Measurements from ENCODE around the gene ITIH3.

ITIH3 gene

GRCh38 chr3:52798978-52799476 lies 4.4 kb downstream of the ITIH3 start:
- no peaks in the 10 kb centered on the region for H3K9me3 Mint-ChIP-seq (ENCODE audit: low read depth)
- no peak overlapping the region for H3K4me3 Mint-ChIP-seq
- no peaks in the 10 kb centered on the region for H3K36me3 Mint-ChIP-seq
- no peaks in the 10 kb centered on the region for H3K4me1 Mint-ChIP-seq (ENCODE audit: low read depth)
- no peak overlapping the region for H3K27ac Mint-ChIP-seq
- peaks cover 1% of the 10 kb centered on the region for H3K27me3 Mint-ChIP-seq

DNA sequence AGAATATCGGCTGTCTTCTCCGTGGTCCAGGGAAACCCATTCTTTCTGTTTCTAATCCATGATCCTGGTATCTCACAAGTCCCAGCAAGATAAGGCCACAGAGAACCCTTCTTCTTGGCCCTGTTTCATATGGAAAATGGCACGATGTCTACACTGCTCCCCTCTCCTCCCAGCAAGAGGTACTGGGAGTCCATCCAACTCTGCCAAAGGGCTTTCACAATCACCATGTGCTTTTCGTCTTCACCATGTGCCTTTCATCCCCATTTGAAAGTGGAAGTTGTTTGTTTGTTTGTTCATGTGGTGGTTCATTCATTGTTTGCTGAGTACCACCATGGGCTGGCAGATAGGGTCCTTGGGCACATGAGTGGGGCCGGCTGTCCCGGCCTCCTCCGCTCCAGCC lies 5.5 kb downstream of the ITIH3 start:
- Mint-ChIP-seq H3K27me3 (peaks cover 1% of the 10 kb centered on the region), H3K36me3 (no peaks in the 10 kb centered on the region), H3K9me3 (ENCODE audit: low read depth) (no peaks in the 10 kb centered on the region), H3K4me3 (no peak overlapping the region), H3K4me1 (ENCODE audit: low read depth) (no peaks in the 10 kb centered on the region), H3K27ac (no peak overlapping the region)

DNA sequence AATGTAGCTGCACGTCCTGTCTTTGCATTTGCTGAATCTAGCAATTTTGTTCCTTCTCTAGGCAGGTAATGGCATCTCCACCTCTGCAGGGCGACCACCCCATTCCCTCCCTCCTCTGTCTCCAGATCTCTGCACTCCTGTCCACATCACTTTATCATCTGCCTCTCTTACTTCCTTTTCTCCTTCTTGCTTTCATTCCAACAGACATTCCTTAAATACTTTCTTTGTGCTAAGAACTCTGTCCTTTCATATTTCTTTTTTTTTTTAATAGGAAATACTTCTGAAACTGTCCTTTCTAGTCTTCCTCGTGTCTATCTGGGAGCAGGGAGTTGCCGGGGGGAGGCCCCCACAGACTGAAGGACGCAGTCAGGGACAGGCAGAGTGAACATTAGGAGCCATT lies 7.2 kb downstream of the ITIH3 start:
- Mint-ChIP-seq H3K4me1 (ENCODE audit: low read depth) (no peaks in the 10 kb centered on the region), H3K9me3 (ENCODE audit: low read depth) (no peaks in the 10 kb centered on the region), H3K27ac (no peak overlapping the region), H3K4me3 (no peak overlapping the region), H3K36me3 (no peaks in the 10 kb centered on the region), H3K27me3 (peaks cover 1% of the 10 kb centered on the region)

GRCh38 chr3:52805270-52806039 lies 10.9 kb downstream of the ITIH3 start:
- H3K9me3 Mint-ChIP-seq (ENCODE audit: low read depth): no peaks in the 10 kb centered on the region
- no peaks in the 10 kb centered on the region for H3K36me3 Mint-ChIP-seq
- H3K27me3 Mint-ChIP-seq: no peaks in the 10 kb centered on the region
- no peak overlapping the region for H3K4me3 Mint-ChIP-seq
- peaks cover 8% of the 10 kb centered on the region for H3K4me1 Mint-ChIP-seq (ENCODE audit: low read depth)
- H3K27ac Mint-ChIP-seq: no peak overlapping the region

DNA sequence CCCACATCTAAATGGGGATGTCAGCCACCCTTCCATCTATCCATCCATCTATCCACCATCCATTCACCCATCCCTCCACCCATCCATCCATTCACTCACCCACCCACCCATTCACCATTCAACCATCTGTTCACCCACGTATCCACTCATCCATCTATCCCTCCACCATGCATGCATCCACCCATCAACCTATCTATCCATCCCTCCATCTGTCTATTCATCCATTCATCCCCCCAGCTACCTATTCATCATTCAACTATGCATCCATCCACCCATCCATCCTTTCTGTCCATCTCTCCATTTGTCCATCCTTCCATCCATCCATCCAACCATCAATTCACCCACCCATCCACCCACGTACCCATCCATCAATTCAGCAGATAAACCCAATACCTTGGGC lies 14.6 kb downstream of the ITIH3 start:
- H3K27ac Mint-ChIP-seq: no peak overlapping the region
- H3K4me1 Mint-ChIP-seq (ENCODE audit: low read depth): peaks cover 8% of the 10 kb centered on the region
- peaks cover 3% of the 10 kb centered on the region for H3K36me3 Mint-ChIP-seq

DNA sequence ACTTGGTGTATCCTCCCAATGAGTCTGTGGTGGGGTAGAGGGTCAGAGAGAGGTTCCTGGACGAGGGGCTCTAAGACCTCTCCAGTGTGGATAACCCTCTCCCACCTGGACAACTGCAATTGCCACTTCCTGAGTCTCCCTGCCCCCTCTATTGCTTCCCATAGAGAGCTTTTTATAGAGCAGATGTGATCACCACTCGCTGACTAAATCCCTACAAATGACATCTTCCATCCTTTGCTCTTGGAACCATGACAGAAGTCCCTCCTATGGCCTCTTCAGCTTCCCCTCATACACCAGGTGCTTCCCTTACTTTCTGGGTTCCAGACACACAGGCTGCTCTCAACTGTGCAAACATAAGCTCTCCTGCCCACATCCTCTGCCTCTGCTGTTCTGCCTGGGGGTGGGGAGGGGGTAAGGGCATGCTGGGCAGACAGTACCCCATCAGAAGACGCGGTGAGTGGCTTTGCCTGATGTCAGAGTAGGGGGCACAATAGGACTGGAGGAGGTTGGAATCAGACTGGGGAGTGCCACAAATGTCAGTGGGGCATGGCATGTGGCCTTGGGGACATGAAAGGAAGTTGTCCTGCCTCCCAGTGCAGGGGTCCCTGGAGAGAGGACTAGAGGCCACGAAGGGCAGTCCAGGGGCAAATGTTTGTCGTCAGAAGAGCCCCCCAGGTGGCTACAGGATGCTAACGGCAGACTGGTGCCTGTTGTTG lies 15.2 kb downstream of the ITIH3 start:
- H3K36me3 Mint-ChIP-seq: peaks cover 3% of the 10 kb centered on the region
- no peaks in the 10 kb centered on the region for H3K9me3 Mint-ChIP-seq (ENCODE audit: low read depth)
- H3K27me3 Mint-ChIP-seq: no peaks in the 10 kb centered on the region
- H3K27ac Mint-ChIP-seq: no peak overlapping the region
- H3K4me1 Mint-ChIP-seq (ENCODE audit: low read depth): peaks cover 8% of the 10 kb centered on the region
- H3K4me3 Mint-ChIP-seq: no peak overlapping the region

More for the DNA sequence above, 14.6 kb downstream of the ITIH3 start:
- Mint-ChIP-seq H3K9me3 (ENCODE audit: low read depth) (no peaks in the 10 kb centered on the region), H3K4me3 (no peak overlapping the region), H3K27me3 (no peaks in the 10 kb centered on the region)

GRCh38 chr3:52810923-52811322 lies 16.3 kb downstream of the ITIH3 start:
- Mint-ChIP-seq H3K27ac (no peak overlapping the region), H3K27me3 (no peaks in the 10 kb centered on the region), H3K4me3 (no peak overlapping the region), H3K36me3 (peaks cover 3% of the 10 kb centered on the region), H3K4me1 (ENCODE audit: low read depth) (peaks cover 8% of the 10 kb centered on the region), H3K9me3 (ENCODE audit: low read depth) (no peaks in the 10 kb centered on the region)

DNA sequence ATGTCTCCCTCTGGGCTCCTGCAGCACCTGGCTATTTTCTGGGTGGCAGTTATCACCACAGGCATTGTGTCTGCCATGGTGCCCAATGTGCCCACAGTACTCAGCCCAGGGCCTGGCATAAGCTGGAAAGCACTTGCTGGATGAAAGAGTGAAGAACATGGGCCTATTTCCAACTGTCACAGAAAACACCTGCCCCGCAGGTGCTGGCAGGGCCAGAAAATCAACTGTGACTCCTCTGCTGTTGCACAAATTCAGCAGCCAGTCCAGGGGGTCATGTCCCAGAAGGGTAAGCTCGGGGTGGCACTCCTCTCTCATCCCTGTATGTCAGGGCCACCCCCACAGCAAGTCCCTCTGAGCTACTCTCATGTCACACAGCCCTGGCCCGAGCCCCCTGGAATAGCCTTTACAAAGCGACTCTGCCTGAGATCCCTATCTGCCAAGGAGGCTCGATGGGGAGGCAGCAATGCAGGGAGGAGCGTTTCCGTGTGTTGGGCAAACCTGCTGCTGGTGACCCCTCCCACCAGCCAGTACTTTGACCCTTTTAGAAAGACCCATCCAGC lies 16.9 kb downstream of the ITIH3 start:
- no peaks in the 10 kb centered on the region for H3K27me3 Mint-ChIP-seq
- peaks cover 3% of the 10 kb centered on the region for H3K36me3 Mint-ChIP-seq
- H3K4me1 Mint-ChIP-seq (ENCODE audit: low read depth): peaks cover 8% of the 10 kb centered on the region
- H3K9me3 Mint-ChIP-seq (ENCODE audit: low read depth): no peaks in the 10 kb centered on the region
- no peak overlapping the region for H3K4me3 Mint-ChIP-seq
- H3K27ac Mint-ChIP-seq: no peak overlapping the region

GRCh38 chr3:52813810-52814209 lies 19.2 kb downstream of the ITIH3 start:
- H3K27ac Mint-ChIP-seq: no peak overlapping the region
- peaks cover 8% of the 10 kb centered on the region for H3K4me1 Mint-ChIP-seq (ENCODE audit: low read depth)

GRCh38 chr3:52816199-52816598 lies 21.6 kb downstream of the ITIH3 start:
- Mint-ChIP-seq H3K9me3 (ENCODE audit: low read depth) (no peaks in the 10 kb centered on the region), H3K36me3 (peaks cover 3% of the 10 kb centered on the region), H3K27me3 (no peaks in the 10 kb centered on the region), H3K27ac (no peak overlapping the region), H3K4me3 (no peak overlapping the region), H3K4me1 (ENCODE audit: low read depth) (no peaks in the 10 kb centered on the region)

More at GRCh38 chr3:52813810-52814209, 19.2 kb downstream of the ITIH3 start:
- Mint-ChIP-seq H3K9me3 (ENCODE audit: low read depth) (no peaks in the 10 kb centered on the region), H3K36me3 (peaks cover 3% of the 10 kb centered on the region), H3K27me3 (no peaks in the 10 kb centered on the region), H3K4me3 (no peak overlapping the region)

DNA sequence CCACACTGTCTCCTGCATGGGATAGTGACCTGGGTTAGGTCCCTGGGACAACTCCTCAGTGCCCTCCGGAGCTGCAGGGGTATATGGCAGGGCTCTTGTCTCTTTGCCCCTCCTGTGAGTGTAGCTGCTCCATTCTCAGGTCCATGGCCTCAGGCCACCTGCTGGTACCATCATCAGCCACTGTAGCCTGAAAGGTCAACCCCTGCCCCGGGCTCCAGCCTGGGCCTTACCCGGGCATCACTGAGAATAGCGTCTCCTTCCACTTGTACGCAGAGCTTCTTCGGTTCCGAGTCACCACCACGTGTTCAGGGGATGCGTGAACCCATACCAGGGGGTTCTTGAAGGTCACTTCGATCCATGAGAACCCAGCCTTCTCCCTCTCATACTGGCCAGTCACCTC lies 22.1 kb downstream of the ITIH3 start:
- peaks cover 3% of the 10 kb centered on the region for H3K36me3 Mint-ChIP-seq
- H3K4me1 Mint-ChIP-seq (ENCODE audit: low read depth): no peaks in the 10 kb centered on the region
- no peak overlapping the region for H3K4me3 Mint-ChIP-seq
- no peaks in the 10 kb centered on the region for H3K27me3 Mint-ChIP-seq
- no peaks in the 10 kb centered on the region for H3K9me3 Mint-ChIP-seq (ENCODE audit: low read depth)
- no peak overlapping the region for H3K27ac Mint-ChIP-seq

- H3K27me3 Mint-ChIP-seq: no peaks in the 10 kb centered on the region
- H3K9me3 Mint-ChIP-seq (ENCODE audit: low read depth): no peaks in the 10 kb centered on the region
- no peaks in the 10 kb centered on the region for H3K4me1 Mint-ChIP-seq (ENCODE audit: low read depth)
- H3K27ac Mint-ChIP-seq: no peak overlapping the region
- H3K4me3 Mint-ChIP-seq: no peak overlapping the region
- H3K36me3 Mint-ChIP-seq: no peaks in the 10 kb centered on the region
These were observed 22.6 kb downstream of the ITIH3 start for GRCh38 chr3:52817221-52817620.

DNA sequence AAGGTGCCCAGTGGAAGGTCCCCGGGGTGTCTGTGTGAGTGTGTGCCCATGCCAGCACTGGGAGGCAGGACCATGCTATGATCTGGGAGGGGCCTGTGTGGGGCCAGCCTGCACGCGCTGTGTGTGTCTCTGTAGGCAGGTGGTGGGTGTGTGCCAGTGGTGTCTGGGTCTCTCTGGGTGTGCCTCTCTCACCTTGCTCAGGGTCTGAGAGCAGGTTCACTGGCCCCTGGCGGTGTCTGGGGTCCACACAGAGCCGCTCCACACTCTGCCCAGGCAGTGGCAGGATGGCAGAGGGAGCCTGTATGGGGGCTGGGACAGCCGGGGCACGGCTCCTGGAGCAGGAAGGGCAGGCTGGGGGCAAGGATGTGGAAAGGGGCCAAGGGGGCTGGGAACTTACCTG lies 23.3 kb downstream of the ITIH3 start:
- H3K4me3 Mint-ChIP-seq: no peak overlapping the region
- no peaks in the 10 kb centered on the region for H3K4me1 Mint-ChIP-seq (ENCODE audit: low read depth)
- H3K9me3 Mint-ChIP-seq (ENCODE audit: low read depth): no peaks in the 10 kb centered on the region
- no peaks in the 10 kb centered on the region for H3K27me3 Mint-ChIP-seq
- no peak overlapping the region for H3K27ac Mint-ChIP-seq
- H3K36me3 Mint-ChIP-seq: no peaks in the 10 kb centered on the region

GRCh38 chr3:52819936-52820335 lies 25.3 kb downstream of the ITIH3 start:
- Mint-ChIP-seq H3K27ac (no peak overlapping the region), H3K4me1 (ENCODE audit: low read depth) (no peaks in the 10 kb centered on the region), H3K36me3 (peaks cover 1% of the 10 kb centered on the region), H3K4me3 (no peak overlapping the region), H3K27me3 (no peaks in the 10 kb centered on the region), H3K9me3 (ENCODE audit: low read depth) (no peaks in the 10 kb centered on the region)

- Mint-ChIP-seq H3K27ac (no peak overlapping the region), H3K4me1 (ENCODE audit: low read depth) (no peaks in the 10 kb centered on the region), H3K9me3 (ENCODE audit: low read depth) (no peaks in the 10 kb centered on the region), H3K4me3 (no peak overlapping the region), H3K36me3 (peaks cover 3% of the 10 kb centered on the region), H3K27me3 (no peaks in the 10 kb centered on the region)
These were observed 26.1 kb downstream of the ITIH3 start for GRCh38 chr3:52820736-52821135.

Measured in activated naive CD8-positive, alpha-beta T cell (primary cell).